ENCODE measurements around the gene VPREB1. TPM values are rescaled to one million over a fixed set of nuclear protein-coding genes. Genes with fewer than 3 reads are reported as not detected.
"Not testable (repeated sequence)": the region's sequence is repeated elsewhere in the genome, so short reads cannot be mapped to it uniquely, and the experiment has no call there.

VPREB1 gene
- total and polyA plus RNA-seq, 8 donors: not detected

DNA sequence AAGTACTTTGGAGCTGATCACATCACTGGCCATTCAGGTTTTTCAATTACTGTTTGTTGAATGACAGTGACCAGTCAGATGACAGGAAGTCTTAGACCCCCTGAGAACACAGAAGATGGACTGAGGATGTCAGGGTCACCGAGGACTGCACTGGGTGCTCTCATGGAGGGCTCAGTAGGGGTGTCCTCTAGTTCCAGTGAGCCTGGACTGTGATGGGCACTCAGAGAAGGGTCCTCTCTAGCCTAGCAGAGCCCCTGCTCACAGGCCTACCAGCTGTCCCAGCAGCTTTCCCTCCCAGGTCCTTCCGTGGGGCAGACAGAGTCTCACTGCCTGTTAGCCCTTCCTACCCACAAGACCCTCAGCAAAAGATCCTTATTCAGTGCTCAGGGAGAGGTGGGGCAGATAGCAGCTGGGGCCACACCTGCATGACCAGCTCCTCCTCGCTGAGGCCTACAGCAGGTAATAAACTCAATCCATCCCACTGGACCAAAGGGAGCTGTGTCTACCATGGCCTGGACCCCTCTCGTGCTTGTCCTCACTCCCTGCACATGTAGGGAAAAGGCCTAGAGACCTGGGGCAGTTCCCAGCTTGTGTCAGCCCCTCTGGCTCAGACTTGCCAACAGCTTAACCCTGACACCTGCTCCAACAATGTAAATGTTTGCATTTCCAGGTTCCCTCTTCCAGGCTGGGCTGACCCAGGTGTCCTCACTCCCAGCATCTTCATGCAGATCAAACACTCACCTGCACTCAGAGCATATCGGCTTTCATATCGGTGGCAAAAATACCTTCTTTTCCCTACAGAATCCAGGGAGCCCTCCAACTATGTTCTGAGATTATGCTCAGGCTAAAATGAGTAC lies 25.2 kb upstream of the VPREB1 start:
- no peak for FAIRE-seq
- 31 to 38% methylated on average over 6 of the region's 6 CpGs for WGBS, 2 donors
- TF ChIP-seq, protein P1, sequence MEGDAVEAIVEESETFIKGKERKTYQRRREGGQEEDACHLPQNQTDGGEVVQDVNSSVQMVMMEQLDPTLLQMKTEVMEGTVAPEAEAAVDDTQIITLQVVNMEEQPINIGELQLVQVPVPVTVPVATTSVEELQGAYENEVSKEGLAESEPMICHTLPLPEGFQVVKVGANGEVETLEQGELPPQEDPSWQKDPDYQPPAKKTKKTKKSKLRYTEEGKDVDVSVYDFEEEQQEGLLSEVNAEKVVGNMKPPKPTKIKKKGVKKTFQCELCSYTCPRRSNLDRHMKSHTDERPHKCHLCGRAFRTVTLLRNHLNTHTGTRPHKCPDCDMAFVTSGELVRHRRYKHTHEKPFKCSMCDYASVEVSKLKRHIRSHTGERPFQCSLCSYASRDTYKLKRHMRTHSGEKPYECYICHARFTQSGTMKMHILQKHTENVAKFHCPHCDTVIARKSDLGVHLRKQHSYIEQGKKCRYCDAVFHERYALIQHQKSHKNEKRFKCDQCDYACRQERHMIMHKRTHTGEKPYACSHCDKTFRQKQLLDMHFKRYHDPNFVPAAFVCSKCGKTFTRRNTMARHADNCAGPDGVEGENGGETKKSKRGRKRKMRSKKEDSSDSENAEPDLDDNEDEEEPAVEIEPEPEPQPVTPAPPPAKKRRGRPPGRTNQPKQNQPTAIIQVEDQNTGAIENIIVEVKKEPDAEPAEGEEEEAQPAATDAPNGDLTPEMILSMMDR (IDR thresholded peaks at IDR 0.05): no peak

DNA sequence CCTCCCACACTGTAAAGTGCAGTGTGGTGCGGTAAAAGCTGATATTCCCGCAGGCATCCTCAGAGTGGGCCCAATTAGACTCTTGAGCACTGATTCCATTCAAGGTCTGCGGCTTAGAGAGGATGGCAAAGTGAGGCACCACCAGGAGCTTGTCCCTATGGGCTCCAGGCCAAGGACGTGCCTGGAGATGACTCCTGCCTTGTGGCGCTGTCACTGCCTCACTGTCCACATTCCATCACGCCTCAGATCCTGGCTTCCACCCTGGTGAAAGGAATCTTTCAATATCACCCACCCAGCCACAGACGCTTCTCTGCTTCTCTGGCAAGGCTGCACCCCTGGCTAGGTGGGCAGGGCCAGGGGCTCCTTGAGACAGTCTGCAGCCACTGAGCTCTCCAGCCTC lies 23.5 kb upstream of the VPREB1 start:
- H3K9me3 ChIP-seq; FAIRE-seq; H3K36me3 ChIP-seq; H3K27ac ChIP-seq; intact Hi-C loops (cut with DNase I); H3K4me1 ChIP-seq; ATAC-seq; H3K27me3 ChIP-seq; DNase-seq; H3K4me3 ChIP-seq: not testable (repeated sequence)
- WGBS, 2 donors: no CpG with 5 or more reads among the region's 7 CpGs

More for the DNA sequence above, 25.2 kb upstream of the VPREB1 start:
- Histone ChIP-seq H3K4me3 (no peak overlapping the region), H3K27ac (no peak overlapping the region), H3K36me3 (no peaks in the 10 kb centered on the region), H3K27me3 (no peaks in the 10 kb centered on the region), H3K9me3 (no peaks in the 10 kb centered on the region), H3K4me1 (peaks cover 0 to 7% (median 0%) of the 10 kb centered on the region in 3 donors)
- intact Hi-C loops (cut with DNase I): no loop called here
- peak in 2 of 6 donors; percentile 18 to 44 for DNase-seq
- peak in 3 of 4 donors; percentile 43 to 93 (median 78) for ATAC-seq

DNA sequence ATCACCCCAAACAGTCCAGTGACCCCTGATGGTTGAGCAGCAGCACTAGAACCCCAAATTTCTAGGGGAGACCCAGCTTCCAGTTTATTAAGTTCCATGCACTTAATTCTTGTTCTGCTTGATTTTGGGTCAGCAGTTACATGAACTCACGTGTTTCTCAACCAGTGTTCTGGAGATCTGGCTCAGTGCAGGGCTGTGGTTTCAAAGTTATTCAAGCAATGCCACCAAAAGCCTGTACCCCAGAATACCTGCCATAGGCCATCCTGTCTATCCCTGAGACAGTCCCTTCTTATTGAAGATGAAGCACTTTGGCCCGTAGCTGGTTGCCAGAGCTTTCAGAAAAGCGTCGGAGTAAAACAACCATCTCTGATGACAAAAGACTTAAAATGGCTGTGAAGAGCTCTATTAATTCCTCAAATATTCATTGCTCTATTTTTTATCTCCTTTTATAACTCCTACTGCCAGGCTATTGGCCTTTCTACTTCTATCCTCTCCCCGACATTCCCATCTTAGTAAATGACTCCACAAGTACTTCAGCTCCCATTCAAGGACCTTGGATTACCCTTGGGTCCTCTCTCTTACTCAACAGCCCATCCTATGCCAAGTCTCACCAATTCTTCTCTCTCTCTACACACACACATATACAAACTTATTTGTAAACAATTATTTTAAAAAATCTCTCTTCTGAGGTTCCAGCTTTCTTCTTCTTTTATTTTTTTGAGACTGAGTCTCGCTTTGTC lies 18.0 kb upstream of the VPREB1 start:
- ATAC-seq (no peak), DNase-seq (no peak), FAIRE-seq (no peak)
- Histone ChIP-seq H3K27me3 (no peaks in the 10 kb centered on the region), H3K9me3 (no peaks in the 10 kb centered on the region), H3K27ac (no peak overlapping the region), H3K4me1 (no peaks in the 10 kb centered on the region), H3K4me3 (no peak overlapping the region), H3K36me3 (no peaks in the 10 kb centered on the region)
- 88 to 91% methylated on average over 6 of the region's 6 CpGs for WGBS, 2 donors
- TF ChIP-seq, protein P1 (IDR thresholded peaks at IDR 0.05): no peak
- intact Hi-C loops (cut with DNase I): no loop called here

- 81% methylated on average over 6 of the region's 6 CpGs for WGBS, 2 donors
- intact Hi-C loops (cut with DNase I): no loop called here
- no peak for DNase-seq
These were observed 16.2 kb upstream of the VPREB1 start for GRCh38 chr22:22228421-22228820.

DNA sequence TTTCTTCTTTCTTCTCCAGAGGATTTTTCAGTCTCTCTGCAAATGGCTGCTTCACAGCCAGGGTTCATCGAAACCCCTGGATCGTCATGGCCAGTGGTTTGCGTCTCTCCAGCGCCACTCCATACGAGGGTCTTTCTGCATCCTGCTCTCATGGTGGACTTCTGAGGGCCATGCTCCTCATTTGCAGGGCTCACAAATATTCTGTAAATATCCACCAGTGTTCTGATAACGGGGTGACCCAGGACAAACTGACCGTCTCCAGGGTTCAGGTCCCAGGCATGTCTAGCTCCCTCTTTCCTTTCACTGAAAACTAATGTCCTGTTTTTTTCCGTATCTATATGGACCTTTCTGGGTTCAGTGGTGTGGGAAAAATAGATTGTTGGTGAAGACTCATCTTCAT lies 15.7 kb upstream of the VPREB1 start:
- no peaks in the 10 kb centered on the region for H3K4me1 ChIP-seq
- no peak overlapping the region for H3K27ac ChIP-seq
- no peak for DNase-seq
- no peaks in the 10 kb centered on the region for H3K36me3 ChIP-seq
- ATAC-seq: no peak
- H3K4me3 ChIP-seq: no peak overlapping the region
- no peak for FAIRE-seq
- no peaks in the 10 kb centered on the region for H3K9me3 ChIP-seq
- TF ChIP-seq, protein P1 (IDR thresholded peaks at IDR 0.05): no peak
- H3K27me3 ChIP-seq: no peaks in the 10 kb centered on the region
- intact Hi-C loops (cut with DNase I): no loop called here
- WGBS, 2 donors: 73 to 82% methylated on average over 8 of the region's 8 CpGs

More at GRCh38 chr22:22228421-22228820, 16.2 kb upstream of the VPREB1 start:
- Histone ChIP-seq H3K36me3 (no peaks in the 10 kb centered on the region), H3K27me3 (no peaks in the 10 kb centered on the region), H3K27ac (no peak overlapping the region), H3K9me3 (no peaks in the 10 kb centered on the region), H3K4me1 (no peaks in the 10 kb centered on the region), H3K4me3 (no peak overlapping the region)
- ATAC-seq (no peak), FAIRE-seq (no peak)
- TF ChIP-seq, protein P1 (IDR thresholded peaks at IDR 0.05): no peak

Data from pancreas (tissue), 10 donors.